ENCODE results near the gene HBS1L.

DNA sequence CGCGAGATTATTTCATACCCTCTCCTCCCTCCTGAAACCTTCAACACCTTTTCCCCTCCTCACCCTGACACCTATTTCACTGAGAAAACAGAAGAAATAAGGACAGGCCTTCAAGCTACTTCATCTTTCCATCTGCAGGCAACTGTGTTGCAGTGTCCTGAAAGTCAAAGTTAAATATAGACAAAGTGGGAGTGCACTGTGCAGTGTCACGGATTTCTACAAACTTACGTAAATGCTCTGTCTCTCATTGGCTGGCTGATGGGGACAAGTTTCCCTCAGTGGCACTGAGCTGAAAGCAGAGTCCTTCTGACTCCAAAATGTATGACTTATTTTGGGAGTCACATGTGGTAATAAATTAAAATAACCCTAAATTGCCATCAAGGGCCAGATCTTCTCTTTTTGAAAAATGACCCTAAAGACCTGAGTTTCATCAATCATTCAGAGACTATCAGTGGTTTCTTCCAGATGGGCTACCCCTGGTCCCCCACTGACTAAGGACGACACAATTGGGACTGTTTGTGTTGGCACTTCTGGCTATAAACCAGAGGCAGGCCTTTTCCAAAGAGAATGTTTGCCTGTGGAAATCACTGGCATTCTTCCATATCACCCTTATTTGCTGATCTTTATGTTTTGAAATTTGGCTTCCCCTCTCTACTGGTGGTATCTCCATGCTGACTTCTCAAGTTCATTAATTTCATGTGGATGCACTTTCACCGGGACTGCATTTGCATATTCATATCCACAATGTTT is 126.3 kb downstream of the HBS1L start:
- TF ChIP-seq FOXK1 (CRISPR knock-in tag; IDR thresholded peaks at IDR 0.05) (no peak), CBFB (CRISPR knock-in tag; IDR thresholded peaks at IDR 0.05; ENCODE audit: low read depth) (no peak), NFYB (CRISPR knock-in tag; conservative IDR thresholded peaks at IDR 0.05; ENCODE audit: low read depth) (no peak), KAT7 (CRISPR knock-in tag; IDR thresholded peaks at IDR 0.05; ENCODE audit: borderline replicate concordance) (no peak), ZNF263 (CRISPR knock-in tag; IDR thresholded peaks at IDR 0.05; ENCODE audit: low read depth) (no peak), CTCF (IDR thresholded peaks at IDR 0.05) (no peak), MLX (CRISPR knock-in tag; IDR thresholded peaks at IDR 0.05) (no peak), ZNF416 (CRISPR knock-in tag; IDR thresholded peaks at IDR 0.05) (no peak)

Measured in WTC11 (cell line).